ENCODE results near the gene METTL4.
A peak's percentile ranks its signal among the peaks of the same experiment; 100 is the strongest.

Gene METTL4

GRCh38 chr18:2571200-2572170 lies at the start of gene METTL4, which contains the start of gene NDC80:
METTL4 (minus strand) TSS chr18:2571505; CDS start chr18:2567216, 4,289 bp downstream.
NDC80 (plus strand) TSS chr18:2571557; CDS start chr18:2572986, 1,429 bp downstream.
- DNase-seq, result peak; percentile 65 to 79

- no peak for DNase-seq
Measured at GRCh38 chr18:2618009-2618408, 46.7 kb upstream of the METTL4 start.

GRCh38 chr18:2617401-2617998 lies 46.2 kb upstream of the METTL4 start:
- DNase-seq, result no peak

DNA sequence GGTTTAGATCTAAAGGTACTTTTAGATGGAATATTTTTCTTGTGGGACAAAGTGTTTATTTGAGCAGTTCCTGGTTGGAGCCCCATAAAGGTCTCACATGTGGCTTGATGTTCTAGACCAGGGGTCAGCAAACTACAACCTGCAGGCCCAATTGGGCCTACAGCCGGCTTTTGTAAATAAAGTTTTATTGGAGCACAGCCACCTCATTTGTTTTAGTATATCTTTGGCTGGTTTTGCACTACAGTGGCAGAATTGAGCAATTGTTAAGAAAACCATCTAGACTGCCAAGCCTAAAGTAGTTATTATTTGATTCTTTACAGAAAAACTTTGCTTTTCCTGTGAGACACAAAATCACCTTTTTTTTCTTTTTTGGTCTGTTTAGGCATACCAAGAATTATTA lies 41.7 kb upstream of the METTL4 start:
- DNase-seq, result no peak

- no peak for DNase-seq
Measured at GRCh38 chr18:2610549-2610948, 39.2 kb upstream of the METTL4 start.

DNA sequence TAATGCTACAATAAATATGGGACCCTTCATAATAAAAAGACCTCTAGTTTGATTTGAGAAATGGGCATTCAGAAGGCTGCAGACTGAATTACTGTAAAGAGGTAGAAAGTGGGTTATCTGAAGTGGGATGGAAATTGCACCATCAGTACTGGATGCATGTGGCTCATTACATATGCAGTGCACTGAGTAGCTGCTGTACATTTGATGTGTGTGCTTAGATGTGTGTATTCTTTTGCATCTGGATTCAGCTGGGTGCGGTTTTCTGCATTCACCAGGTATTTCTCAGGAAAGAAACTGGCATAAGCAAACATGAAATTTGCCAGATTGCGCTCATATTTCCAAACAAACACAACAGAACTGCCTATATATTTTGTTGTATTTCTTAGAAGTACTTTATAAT lies 38.3 kb upstream of the METTL4 start:
- DNase-seq, result no peak

GRCh38 chr18:2606335-2606734 lies 35.0 kb upstream of the METTL4 start:
- no peak for DNase-seq

GRCh38 chr18:2602844-2603243 lies 31.5 kb upstream of the METTL4 start:
- no peak for DNase-seq

GRCh38 chr18:2597639-2598038 lies 26.3 kb upstream of the METTL4 start:
- no peak for DNase-seq

DNA sequence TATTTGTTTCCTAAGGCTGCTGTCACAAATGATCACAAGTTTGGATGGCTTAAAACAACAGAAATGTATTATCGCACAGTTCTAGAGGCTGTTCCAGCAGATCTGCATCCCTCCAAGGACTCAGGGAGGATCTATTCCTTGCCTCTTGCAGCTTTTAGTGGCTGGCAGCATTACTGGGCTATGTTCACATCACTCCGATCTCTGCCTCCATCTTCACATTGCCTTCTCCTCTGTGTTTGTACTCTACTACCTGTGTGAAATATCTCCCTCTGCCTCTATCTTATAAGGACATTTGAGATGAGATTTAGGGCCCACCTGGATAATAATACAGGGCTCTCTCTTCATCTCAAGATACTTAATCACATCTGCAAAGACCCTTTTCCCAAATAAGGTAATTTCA lies 19.0 kb upstream of the METTL4 start:
- DNase-seq, result no peak

- DNase-seq, result no peak
Measured at GRCh38 chr18:2589345-2590068, 18.2 kb upstream of the METTL4 start.

GRCh38 chr18:2588666-2589344 lies 17.5 kb upstream of the METTL4 start:
- no peak for DNase-seq

GRCh38 chr18:2587788-2588187 lies 16.5 kb upstream of the METTL4 start:
- no peak for DNase-seq

- DNase-seq, result no peak
Measured at GRCh38 chr18:2573408-2573807, 2.1 kb upstream of the METTL4 start.

- DNase-seq, result no peak
Measured at GRCh38 chr18:2572892-2573291, 1.6 kb upstream of the METTL4 start.

GRCh38 chr18:2572171-2572569 lies 865 bp upstream of the METTL4 start:
- no peak for DNase-seq

- DNase-seq, result peak in 1 of 2 experiments; percentile 30
Measured at GRCh38 chr18:2570772-2571199, 519 bp downstream of the METTL4 start.

DNA sequence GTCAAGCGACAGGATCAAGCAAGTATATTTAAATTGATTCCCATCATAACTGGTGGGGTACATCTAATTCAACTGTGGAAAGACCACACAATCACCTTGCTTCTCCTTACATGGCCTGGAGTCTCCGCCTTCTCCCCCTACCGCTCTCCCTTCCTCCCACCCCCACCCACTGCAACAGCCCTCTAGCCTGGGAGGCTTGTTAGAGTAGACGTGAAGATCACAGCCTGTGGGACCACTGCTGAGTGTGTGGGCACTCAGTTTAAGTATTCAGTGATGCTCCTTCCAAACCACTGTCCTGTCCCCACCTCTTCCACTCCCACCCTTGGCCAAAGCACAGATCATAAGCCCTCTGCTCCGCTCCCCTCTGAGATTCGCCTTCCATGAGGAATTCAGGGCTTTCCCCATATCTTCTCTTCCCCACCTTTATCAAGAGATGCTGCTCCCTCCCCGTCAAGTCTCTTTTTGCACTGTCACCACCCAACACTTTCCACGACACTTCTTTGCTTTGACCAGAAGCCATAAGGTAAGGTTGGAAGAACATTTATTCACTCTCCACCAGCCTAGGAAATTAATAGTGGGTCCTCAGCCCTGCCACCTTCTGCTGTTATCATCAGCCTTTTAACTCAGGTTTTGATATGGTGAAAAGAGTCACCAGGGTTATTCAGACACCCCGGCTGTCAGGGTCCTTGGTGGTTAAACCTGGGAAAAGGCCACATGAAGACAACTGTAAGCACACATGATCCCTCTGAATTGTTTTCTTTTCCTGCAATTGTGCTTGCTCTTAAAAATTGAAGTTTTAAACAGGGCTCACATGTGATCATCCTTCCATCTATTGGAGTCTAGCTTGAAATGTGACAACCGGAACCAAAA lies 1.7 kb downstream of the METTL4 start:
- DNase-seq, result no peak

GRCh38 chr18:2568605-2569004 lies 2.7 kb downstream of the METTL4 start:
- no peak for DNase-seq

GRCh38 chr18:2568129-2568528 lies 3.2 kb downstream of the METTL4 start:
- DNase-seq, result no peak

DNA sequence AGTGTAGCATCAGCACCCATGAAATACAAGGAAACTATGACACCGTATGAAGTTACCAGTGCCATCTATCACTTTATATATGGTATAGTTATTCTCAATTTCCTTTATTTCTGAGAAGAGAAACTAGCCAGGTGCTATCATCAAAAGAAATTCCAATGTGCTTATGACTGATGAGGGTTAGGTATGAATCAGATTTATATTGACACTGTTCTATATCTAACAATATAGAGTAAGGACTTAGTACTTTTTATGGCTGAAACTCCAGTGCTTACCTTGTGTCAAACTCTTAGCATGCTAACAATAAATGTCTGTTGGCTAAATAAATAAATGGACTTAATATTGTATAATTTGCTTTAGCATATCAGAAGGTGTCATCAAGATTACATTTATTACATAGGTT lies 6.9 kb downstream of the METTL4 start:
- no peak for DNase-seq

DNA sequence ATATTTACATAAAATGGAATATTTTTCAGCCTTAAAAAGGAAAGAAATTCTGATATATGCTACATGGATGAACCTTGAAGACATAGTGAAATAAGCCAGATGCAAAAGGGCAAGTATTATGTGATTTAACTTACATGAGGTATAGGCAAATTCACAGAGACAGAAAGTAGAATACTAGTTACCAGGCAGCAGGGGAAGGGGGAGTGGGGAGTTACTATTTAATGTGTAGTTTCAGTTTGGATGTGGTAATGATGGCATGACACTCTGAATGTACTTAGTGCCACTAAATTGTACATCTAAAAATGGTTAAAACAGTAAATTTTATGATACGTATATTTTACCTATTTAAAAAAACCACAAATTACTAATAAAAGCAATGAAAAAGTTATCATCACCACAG lies 12.1 kb downstream of the METTL4 start:
- DNase-seq, result no peak
